BLaER1 (cell line): Measurements from ENCODE around the gene PPM1H.

Experiments
- H3K27ac ChIP-seq: shearing (Covaris generic); formaldehyde crosslinking; 2 replicates; pipeline ENCODE4 v1.8.1; 2022
- H3K27me3 ChIP-seq: shearing (Covaris generic); formaldehyde crosslinking; 2 replicates; pipeline ENCODE4 v1.8.1; 2022
- H3K36me3 ChIP-seq: shearing (Covaris generic); formaldehyde crosslinking; 2 replicates; pipeline ENCODE4 v1.8.1; 2022
- H3K4me1 ChIP-seq: shearing (Covaris generic); formaldehyde crosslinking; 2 replicates; pipeline ENCODE4 v1.8.1; 2022
- H3K4me2 ChIP-seq: shearing (Covaris generic); formaldehyde crosslinking; 2 replicates; pipeline ENCODE4 v1.8.1; 2022
- H3K4me3 ChIP-seq: shearing (Covaris generic); formaldehyde crosslinking; 2 replicates; pipeline ENCODE4 v1.8.1; 2022
- H3K9ac ChIP-seq: shearing (Covaris generic); formaldehyde crosslinking; 2 replicates; pipeline ENCODE4 v1.8.1; 2022
- H3K9me3 ChIP-seq: shearing (Covaris generic); formaldehyde crosslinking; 2 replicates; pipeline ENCODE4 v1.8.1; 2022
- H4K20me1 ChIP-seq: shearing (Covaris generic); formaldehyde crosslinking; 2 replicates; pipeline ENCODE4 v1.8.1; 2022
- Cebpa-rat ChIP-seq: shearing (Covaris generic); IDR thresholded peaks from 2 replicates; pipeline ENCODE4 v1.8.1; 2022

The PPM1H gene

DNA sequence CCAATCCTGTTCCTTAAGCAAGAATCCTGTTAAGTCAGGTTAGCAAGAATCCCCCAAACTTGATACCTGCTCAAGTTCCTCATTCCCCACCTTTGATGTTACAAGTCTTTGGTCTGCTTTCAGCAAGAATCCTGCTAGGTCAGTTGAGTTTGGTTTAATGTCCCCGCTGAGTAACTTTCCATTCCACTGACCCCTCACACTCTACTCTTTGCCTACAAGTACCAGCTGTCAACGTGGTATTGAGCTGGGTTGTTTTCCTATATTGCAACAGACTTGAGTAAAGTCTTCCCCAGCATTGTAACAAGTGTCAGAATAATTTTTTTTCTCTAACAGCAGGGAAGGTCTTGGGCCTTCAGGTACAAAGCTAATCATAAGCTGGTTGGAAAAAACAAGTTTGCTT, 6.3 kb downstream of the PPM1H start:
- Histone ChIP-seq H3K4me1 (peaks cover 47% of the 10 kb centered on the region), H3K36me3 (no peaks in the 10 kb centered on the region), H3K27ac (no peak overlapping the region), H3K4me3 (no peak overlapping the region), H3K27me3 (no peaks in the 10 kb centered on the region; the same call in 1 of the 2 replicates), H3K9ac (no peak overlapping the region), H3K4me2 (no peak overlapping the region), H3K9me3 (no peaks in the 10 kb centered on the region), H4K20me1 (no peaks in the 10 kb centered on the region)
- no peak for TF ChIP-seq Cebpa-rat

DNA sequence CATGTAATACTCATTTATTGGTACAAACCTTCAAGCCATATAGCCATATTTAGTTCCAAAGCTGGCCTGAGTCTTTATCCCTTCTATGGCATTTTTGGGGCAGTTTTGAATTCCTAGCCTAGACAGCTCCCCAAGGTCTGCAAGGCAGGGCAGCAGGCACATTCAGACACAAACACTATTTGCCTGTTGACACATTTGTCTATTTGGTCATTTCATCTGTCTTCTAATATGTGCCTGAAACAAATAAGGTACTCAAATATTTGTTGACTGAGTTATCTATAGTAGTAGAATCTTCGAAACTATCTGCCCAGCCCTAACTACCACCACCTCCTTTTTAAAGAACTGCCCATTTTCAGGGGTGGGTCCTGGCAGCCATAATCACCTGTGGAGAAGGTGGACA, 9.3 kb downstream of the PPM1H start:
- Histone ChIP-seq H3K9ac (no peak overlapping the region), H3K27ac (no peak overlapping the region), H3K9me3 (no peaks in the 10 kb centered on the region), H3K4me2 (no peak overlapping the region), H4K20me1 (no peaks in the 10 kb centered on the region), H3K27me3 (no peaks in the 10 kb centered on the region), H3K4me3 (no peak overlapping the region), H3K36me3 (no peaks in the 10 kb centered on the region), H3K4me1 (peaks cover 17% of the 10 kb centered on the region)
- TF ChIP-seq Cebpa-rat = no peak

DNA sequence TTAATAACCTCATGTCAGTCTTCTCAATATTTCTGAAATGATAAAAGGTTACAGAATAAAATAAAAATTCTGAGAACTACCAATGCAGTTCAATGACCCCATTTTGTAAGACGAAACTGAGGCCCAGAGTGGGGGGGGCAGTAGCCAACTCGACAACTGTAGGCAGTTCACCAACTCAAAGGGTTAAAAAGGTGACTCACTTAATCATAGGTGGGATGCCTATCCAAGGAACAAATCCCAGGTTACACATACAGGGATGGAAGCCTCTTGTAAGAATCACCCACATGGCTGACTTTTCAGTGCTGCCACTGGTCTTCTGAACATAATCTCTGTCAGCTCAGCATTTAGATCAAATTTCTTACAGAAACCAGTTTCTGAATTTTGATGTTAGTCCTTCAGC, 10.9 kb downstream of the PPM1H start:
- no peak overlapping the region for H3K4me2 ChIP-seq
- no peaks in the 10 kb centered on the region for H3K9me3 ChIP-seq
- H3K36me3 ChIP-seq = no peaks in the 10 kb centered on the region
- H3K4me1 ChIP-seq = peaks cover 7% of the 10 kb centered on the region; the same call in 1 of the 2 replicates
- no peak overlapping the region for H3K9ac ChIP-seq
- no peaks in the 10 kb centered on the region for H3K27me3 ChIP-seq
- no peaks in the 10 kb centered on the region for H4K20me1 ChIP-seq
- no peak overlapping the region for H3K27ac ChIP-seq
- TF ChIP-seq Cebpa-rat = no peak
- H3K4me3 ChIP-seq = no peak overlapping the region

DNA sequence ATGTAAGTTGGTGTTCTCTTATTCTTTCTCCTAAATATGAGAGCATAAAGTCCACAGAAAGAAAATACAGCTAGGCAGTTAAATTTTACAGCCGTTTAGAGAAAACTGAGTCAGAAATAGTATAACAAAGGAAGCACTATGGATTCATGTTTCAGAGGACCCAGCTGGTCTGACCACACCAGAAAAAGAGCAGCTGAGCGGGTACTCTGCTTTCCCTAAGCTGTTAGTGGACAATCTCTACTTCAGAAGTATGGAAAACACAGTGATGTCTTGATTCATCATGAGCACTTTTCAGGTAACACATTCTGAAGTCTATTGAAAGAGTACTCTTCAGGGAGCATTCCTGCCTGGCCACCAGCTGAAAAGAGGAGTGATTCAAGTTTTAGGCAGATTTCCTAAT, 12.4 kb downstream of the PPM1H start:
- Histone ChIP-seq H3K9me3 (no peaks in the 10 kb centered on the region), H3K36me3 (no peaks in the 10 kb centered on the region), H4K20me1 (no peaks in the 10 kb centered on the region), H3K4me1 (peaks cover 7% of the 10 kb centered on the region; the same call in 1 of the 2 replicates), H3K4me2 (no peak overlapping the region), H3K4me3 (no peak overlapping the region), H3K9ac (no peak overlapping the region), H3K27ac (no peak overlapping the region), H3K27me3 (no peaks in the 10 kb centered on the region)
- TF ChIP-seq Cebpa-rat = no peak

DNA sequence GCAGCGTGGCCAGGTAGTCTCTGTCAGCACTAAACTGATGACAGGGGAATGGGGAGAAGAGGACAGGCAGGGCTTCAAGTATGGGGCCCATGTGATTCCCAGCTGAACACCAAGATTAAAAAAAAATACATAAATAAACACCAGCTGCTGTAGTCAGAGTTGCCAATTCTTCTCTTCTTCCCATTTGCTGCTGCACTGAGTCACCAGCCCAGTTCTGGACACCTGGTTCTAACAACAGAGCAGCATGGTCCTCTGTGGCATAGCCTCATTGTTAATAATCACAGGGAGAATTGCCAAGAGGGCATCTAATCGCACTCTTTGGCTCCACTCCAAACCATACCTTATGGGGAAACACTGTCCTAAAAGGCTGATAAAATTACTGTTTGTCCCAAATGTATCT, 15.1 kb downstream of the PPM1H start:
- Histone ChIP-seq H3K4me2 (no peak overlapping the region), H3K27me3 (no peaks in the 10 kb centered on the region), H3K9ac (no peak overlapping the region), H3K36me3 (no peaks in the 10 kb centered on the region), H3K27ac (no peak overlapping the region), H3K4me3 (no peak overlapping the region), H3K4me1 (no peaks in the 10 kb centered on the region), H4K20me1 (no peaks in the 10 kb centered on the region), H3K9me3 (no peaks in the 10 kb centered on the region)
- no peak for TF ChIP-seq Cebpa-rat

DNA sequence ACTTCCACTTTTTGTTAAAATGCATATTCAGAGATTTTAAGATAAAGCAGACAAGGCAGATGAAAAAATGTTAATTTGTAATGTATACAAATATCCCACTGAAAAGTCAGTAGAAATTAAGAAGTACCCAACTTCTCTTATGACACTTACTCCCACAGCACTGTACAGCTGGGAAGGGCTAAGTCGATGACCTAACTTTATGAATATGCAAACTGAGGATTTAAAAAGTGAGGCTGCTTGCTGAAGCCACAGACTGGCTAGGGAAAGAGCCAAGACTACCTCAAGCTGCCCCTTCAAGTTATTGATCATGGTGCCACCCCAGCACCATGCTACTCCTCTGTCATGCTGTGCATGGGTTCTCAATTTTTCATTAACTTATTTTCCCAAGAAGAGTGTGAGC, 17.0 kb downstream of the PPM1H start:
- no peaks in the 10 kb centered on the region for H3K27me3 ChIP-seq
- no peak overlapping the region for H3K9ac ChIP-seq
- no peak for TF ChIP-seq Cebpa-rat

DNA sequence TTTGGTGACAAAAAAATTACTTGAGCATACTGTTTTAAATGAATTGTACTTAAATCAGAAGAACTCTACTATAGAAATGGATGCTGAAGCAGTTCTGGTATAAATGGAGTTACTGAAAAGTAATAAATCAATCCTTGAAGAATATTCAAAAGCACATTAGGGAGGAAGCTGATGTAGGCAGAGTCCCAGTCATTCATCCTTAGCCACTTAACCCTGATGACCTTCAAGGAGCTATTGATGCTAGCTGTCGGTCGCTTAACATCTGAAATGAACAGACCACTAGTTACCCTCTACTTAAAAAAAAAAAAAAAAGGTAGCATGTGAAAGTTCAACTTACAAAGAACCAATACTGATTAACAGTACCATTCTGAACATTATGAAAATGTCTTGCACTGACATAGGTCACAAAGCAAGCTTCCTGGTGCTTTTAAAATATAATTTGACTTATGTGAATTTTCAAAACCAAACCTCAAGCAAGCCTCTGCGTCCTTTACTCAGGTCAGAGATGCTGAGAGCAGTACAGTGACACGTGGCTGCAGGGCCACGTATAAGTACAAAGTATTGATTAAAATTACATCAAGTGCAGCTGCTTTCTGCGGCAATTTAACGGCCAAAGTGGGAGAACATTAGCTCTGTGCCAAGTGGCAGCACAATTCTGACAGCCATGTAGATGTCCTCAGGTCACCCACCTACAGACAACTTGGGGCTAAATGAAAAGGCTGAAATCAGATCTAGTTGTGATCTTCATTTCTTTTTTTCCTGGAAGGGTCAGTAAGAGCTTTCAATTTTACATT, 18.1 kb downstream of the PPM1H start:
- TF ChIP-seq Cebpa-rat = no peak
- Histone ChIP-seq H3K4me1 (no peaks in the 10 kb centered on the region; the same call in 1 of the 2 replicates), H3K4me3 (no peak overlapping the region), H3K27ac (no peak overlapping the region), H3K9ac (no peak overlapping the region), H4K20me1 (no peaks in the 10 kb centered on the region), H3K36me3 (no peaks in the 10 kb centered on the region), H3K27me3 (no peaks in the 10 kb centered on the region), H3K4me2 (no peak overlapping the region), H3K9me3 (no peaks in the 10 kb centered on the region)

More for the DNA sequence above, 17.0 kb downstream of the PPM1H start:
- Histone ChIP-seq H3K4me2 (no peak overlapping the region), H4K20me1 (no peaks in the 10 kb centered on the region), H3K9me3 (no peaks in the 10 kb centered on the region), H3K4me3 (no peak overlapping the region), H3K4me1 (no peaks in the 10 kb centered on the region; the same call in 1 of the 2 replicates), H3K27ac (no peak overlapping the region), H3K36me3 (no peaks in the 10 kb centered on the region)

DNA sequence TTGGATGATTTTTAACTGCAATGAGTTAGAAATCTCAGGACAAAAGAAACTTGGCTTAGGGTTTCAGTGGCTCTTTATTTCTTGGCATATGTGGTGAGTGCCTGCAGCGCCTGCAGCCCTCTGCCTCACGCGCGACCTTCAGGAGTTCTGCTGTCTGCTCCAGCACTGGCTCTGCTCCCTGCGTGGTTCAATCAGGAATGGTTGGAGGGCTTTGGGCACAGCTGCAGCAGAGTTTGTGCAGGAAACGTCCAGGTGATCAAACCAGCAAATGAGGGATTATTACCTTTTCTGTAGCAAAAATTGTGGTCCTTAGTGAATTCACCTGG, 19.8 kb downstream of the PPM1H start:
- Histone ChIP-seq H4K20me1 (no peaks in the 10 kb centered on the region), H3K36me3 (no peaks in the 10 kb centered on the region), H3K9ac (no peak overlapping the region), H3K27me3 (no peaks in the 10 kb centered on the region), H3K4me1 (no peaks in the 10 kb centered on the region; the same call in 1 of the 2 replicates), H3K27ac (no peak overlapping the region), H3K4me3 (no peak overlapping the region), H3K9me3 (no peaks in the 10 kb centered on the region), H3K4me2 (no peak overlapping the region)
- no peak for TF ChIP-seq Cebpa-rat

DNA sequence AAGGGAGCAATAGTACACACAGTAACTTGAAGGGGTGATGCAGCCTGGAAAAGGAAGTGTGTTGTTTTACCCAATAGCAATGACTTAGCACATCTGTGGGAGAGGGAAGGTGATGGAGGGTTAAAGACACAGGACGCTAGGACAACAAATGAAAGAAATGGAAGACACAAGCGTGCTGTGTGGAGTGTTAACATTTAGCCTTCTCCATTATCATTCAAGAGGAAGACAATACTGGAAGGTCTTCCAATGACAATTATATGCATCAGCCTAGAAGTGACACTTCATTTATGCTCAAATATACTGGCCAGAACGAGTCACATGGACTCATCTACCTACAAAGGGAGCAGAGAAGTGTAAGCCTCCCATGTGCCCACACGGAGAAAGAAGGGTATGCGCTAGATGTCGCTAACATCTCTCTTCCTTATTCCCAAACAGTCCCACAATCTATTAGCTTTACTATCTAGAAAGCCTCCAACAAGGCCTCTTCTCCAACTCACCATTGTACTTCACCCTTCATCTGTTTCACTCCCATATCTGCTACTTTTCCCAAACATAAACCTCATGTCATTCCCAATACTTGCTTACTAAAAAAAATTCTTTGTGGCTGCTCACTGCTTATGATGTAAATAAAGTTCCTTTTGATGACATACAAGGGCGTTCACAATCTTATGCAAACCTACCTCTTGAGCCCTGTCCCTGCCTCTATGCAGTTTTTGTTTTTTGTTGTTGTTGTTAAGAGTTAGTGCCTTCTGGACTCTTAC, 20.3 kb downstream of the PPM1H start:
- Histone ChIP-seq H3K4me2 (no peak overlapping the region), H3K27me3 (no peaks in the 10 kb centered on the region), H3K36me3 (no peaks in the 10 kb centered on the region), H3K4me3 (no peak overlapping the region), H3K4me1 (no peaks in the 10 kb centered on the region; the same call in 1 of the 2 replicates), H3K9me3 (no peaks in the 10 kb centered on the region), H3K9ac (no peak overlapping the region), H3K27ac (no peak overlapping the region), H4K20me1 (no peaks in the 10 kb centered on the region)
- TF ChIP-seq Cebpa-rat = no peak

DNA sequence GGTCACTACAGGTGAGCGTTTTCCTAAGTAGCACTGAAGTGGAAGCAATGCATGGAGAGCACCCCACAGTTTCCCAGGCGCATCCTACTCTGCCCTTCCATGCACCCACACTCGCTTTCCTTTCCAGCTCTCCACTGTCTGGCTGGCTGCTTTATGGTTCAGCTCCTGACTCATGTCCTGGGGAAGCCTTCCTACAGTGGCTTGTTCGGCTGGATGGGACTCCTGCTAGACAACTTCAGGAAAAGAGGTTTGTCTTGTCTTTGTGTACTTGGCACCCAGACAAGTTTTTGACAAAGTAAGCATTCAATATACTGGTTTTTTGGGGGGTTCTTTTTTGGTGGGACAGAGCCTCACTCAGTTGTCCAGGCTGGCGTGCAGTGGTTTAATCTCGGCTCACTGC, 21.6 kb downstream of the PPM1H start:
- Histone ChIP-seq H4K20me1 (no peaks in the 10 kb centered on the region), H3K27me3 (no peaks in the 10 kb centered on the region), H3K27ac (no peak overlapping the region), H3K4me2 (no peak overlapping the region), H3K9me3 (no peaks in the 10 kb centered on the region), H3K4me3 (no peak overlapping the region), H3K4me1 (no peaks in the 10 kb centered on the region; the same call in 1 of the 2 replicates), H3K36me3 (no peaks in the 10 kb centered on the region), H3K9ac (no peak overlapping the region)
- TF ChIP-seq Cebpa-rat = no peak
